NB4 (cell line): ENCODE measurements around the gene SKAP1.

Experiments used
- MYC ChIP-seq: IDR thresholded peaks from 2 replicates; pipeline ENCODE4 v1.6.1; 2011; ENCODE audit warnings: low read depth, low read length
- POLR2A ChIP-seq: IDR thresholded peaks from 2 replicates; pipeline ENCODE4 v1.6.1; 2011; ENCODE audit warnings: mild to moderate bottlenecking; ENCODE audit not compliant: insufficient read length; ENCODE audit errors: extremely low read depth
- TF ChIP-seq, protein P1 (sequence below): IDR thresholded peaks from 2 replicates; pipeline ENCODE4 v1.6.1; 2011; ENCODE audit warnings: low read depth, low read length
- TF ChIP-seq, protein P2 (sequence below): IDR thresholded peaks from one replicate; pipeline ENCODE4 v1.5.1; 2012; ENCODE audit warnings: low read depth, low read length

- no peak for TF ChIP-seq POLR2A
- TF ChIP-seq, protein P1, sequence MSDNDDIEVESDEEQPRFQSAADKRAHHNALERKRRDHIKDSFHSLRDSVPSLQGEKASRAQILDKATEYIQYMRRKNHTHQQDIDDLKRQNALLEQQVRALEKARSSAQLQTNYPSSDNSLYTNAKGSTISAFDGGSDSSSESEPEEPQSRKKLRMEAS = no peak
- TF ChIP-seq, protein P2, sequence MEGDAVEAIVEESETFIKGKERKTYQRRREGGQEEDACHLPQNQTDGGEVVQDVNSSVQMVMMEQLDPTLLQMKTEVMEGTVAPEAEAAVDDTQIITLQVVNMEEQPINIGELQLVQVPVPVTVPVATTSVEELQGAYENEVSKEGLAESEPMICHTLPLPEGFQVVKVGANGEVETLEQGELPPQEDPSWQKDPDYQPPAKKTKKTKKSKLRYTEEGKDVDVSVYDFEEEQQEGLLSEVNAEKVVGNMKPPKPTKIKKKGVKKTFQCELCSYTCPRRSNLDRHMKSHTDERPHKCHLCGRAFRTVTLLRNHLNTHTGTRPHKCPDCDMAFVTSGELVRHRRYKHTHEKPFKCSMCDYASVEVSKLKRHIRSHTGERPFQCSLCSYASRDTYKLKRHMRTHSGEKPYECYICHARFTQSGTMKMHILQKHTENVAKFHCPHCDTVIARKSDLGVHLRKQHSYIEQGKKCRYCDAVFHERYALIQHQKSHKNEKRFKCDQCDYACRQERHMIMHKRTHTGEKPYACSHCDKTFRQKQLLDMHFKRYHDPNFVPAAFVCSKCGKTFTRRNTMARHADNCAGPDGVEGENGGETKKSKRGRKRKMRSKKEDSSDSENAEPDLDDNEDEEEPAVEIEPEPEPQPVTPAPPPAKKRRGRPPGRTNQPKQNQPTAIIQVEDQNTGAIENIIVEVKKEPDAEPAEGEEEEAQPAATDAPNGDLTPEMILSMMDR = no peak
- no peak for TF ChIP-seq MYC
Observed at GRCh38 chr17:48393283-48393682, 36.7 kb downstream of the SKAP1 start.
